GM23338 (cell line): Measurements from ENCODE around the gene LRRD1. TPM values are rescaled to one million over a fixed set of nuclear protein-coding genes. Genes with fewer than 3 reads are reported as not detected.

Experiments used
- ATAC-seq: fragments of 200-7000 bp; cut with Tn5 transposase; 3 replicates; pipeline ENCODE4 v1.9.1; 2020
- DNase-seq: peaks from one replicate; pipeline ENCODE4 v3.0.0-alpha.2; 2015; ENCODE audit warnings: low spot score
- H2AFZ ChIP-seq: fragments of 200-600 bp; sonication (generic); 2 replicates; pipeline ENCODE4 v1.8.0; 2016; ENCODE audit warnings: antibody characterized with exemption, mild to moderate bottlenecking, moderate library complexity
- H3F3A ChIP-seq: fragments of 200-600 bp; sonication (generic); replicated peaks from 2 replicates; pipeline ENCODE4 v1.8.0; 2017; ENCODE audit warnings: antibody characterized with exemption, mixed run types, low read depth
- H3K27ac ChIP-seq: fragments of 200-600 bp; sonication (generic); 2 replicates; pipeline ENCODE4 v1.6.1; 2016; ENCODE audit warnings: low read depth
- H3K27me3 ChIP-seq: fragments of 200-600 bp; sonication (generic); 2 replicates; pipeline ENCODE4 v1.8.0; 2016; ENCODE audit warnings: mild to moderate bottlenecking, mixed run types, moderate library complexity; ENCODE audit not compliant: insufficient read depth
- H3K36me3 ChIP-seq: fragments of 200-600 bp; sonication (generic); 2 replicates; pipeline ENCODE4 v1.8.0; 2016; ENCODE audit warnings: mild to moderate bottlenecking; ENCODE audit not compliant: insufficient read depth
- H3K4me1 ChIP-seq: fragments of 200-600 bp; sonication (generic); 2 replicates; pipeline ENCODE4 v1.8.0; 2016; ENCODE audit warnings: mild to moderate bottlenecking, moderate library complexity; ENCODE audit not compliant: insufficient read depth
- H3K4me2 ChIP-seq: fragments of 200-600 bp; sonication (generic); 2 replicates; pipeline ENCODE4 v1.7.1; 2017; ENCODE audit warnings: mixed run types
- H3K4me3 ChIP-seq: fragments of 200-600 bp; sonication (generic); 2 replicates; pipeline ENCODE4 v1.6.1; 2016; ENCODE audit warnings: mixed run types
- H3K79me2 ChIP-seq: fragments of 200-600 bp; sonication (generic); replicated peaks from 2 replicates; pipeline ENCODE4 v1.8.0; 2017; ENCODE audit warnings: mild to moderate bottlenecking; ENCODE audit not compliant: insufficient read depth
- H3K9me2 ChIP-seq: fragments of 200-600 bp; sonication (generic); 2 replicates; pipeline ENCODE4 v1.8.0; 2017; ENCODE audit not compliant: insufficient read depth
- H4K20me1 ChIP-seq: fragments of 200-600 bp; sonication (generic); replicated peaks from 2 replicates; pipeline ENCODE4 v1.8.0; 2017; ENCODE audit warnings: mild to moderate bottlenecking; ENCODE audit not compliant: insufficient read depth
- H3K27ac Mint-ChIP-seq: 2 replicates; pipeline ENCODE4 v1.8.0; 2020; ENCODE audit warnings: inconsistent platforms, mild to moderate bottlenecking, moderate library complexity, mixed read lengths
- H3K27me3 Mint-ChIP-seq: 3 replicates; pipeline ENCODE4 v1.8.0; 2022; ENCODE audit warnings: low read depth, mild to moderate bottlenecking, moderate library complexity, mixed read lengths, inconsistent platforms; ENCODE audit not compliant: insufficient read depth, poor library complexity
- H3K36me3 Mint-ChIP-seq: 3 replicates; pipeline ENCODE4 v1.8.0; 2021; ENCODE audit warnings: low read depth, mild to moderate bottlenecking, inconsistent platforms, moderate library complexity, mixed read lengths
- H3K4me1 Mint-ChIP-seq: 3 replicates; pipeline ENCODE4 v1.8.0; 2020; ENCODE audit warnings: mild to moderate bottlenecking, inconsistent platforms, mixed read lengths
- H3K4me3 Mint-ChIP-seq: 3 replicates; pipeline ENCODE4 v1.8.0; 2021; ENCODE audit warnings: moderate library complexity, mild to moderate bottlenecking, inconsistent platforms, mixed read lengths
- H3K9me3 Mint-ChIP-seq: 3 replicates; pipeline ENCODE4 v1.8.0; 2020; ENCODE audit warnings: moderate library complexity, mild to moderate bottlenecking, inconsistent platforms, mixed read lengths
- EZH2 ChIP-seq: fragments of 200-600 bp; sonication (generic); IDR thresholded peaks from one replicate; pipeline ENCODE4 v1.8.0; 2017; ENCODE audit warnings: antibody characterized with exemption, mild to moderate bottlenecking, low read depth; ENCODE audit not compliant: unreplicated experiment
- EZH2phosphoT487 ChIP-seq: fragments of 200-600 bp; sonication (generic); IDR thresholded peaks from one replicate; pipeline ENCODE4 v1.8.1; 2018; ENCODE audit warnings: antibody characterized with exemption; ENCODE audit not compliant: unreplicated experiment
- JUNB ChIP-seq: IDR thresholded peaks from one replicate; pipeline ENCODE4 v1.6.1; 2016; ENCODE audit warnings: antibody characterized with exemption; ENCODE audit not compliant: unreplicated experiment
- NANOG ChIP-seq: IDR thresholded peaks from 2 replicates; pipeline ENCODE4 v1.6.1; 2016; ENCODE audit warnings: antibody characterized with exemption, borderline replicate concordance
- POLR2AphosphoS5 ChIP-seq: IDR thresholded peaks from 2 replicates; pipeline ENCODE4 v1.6.1; 2016; ENCODE audit warnings: antibody characterized with exemption, low read depth
- STAT1 ChIP-seq: IDR thresholded peaks from one replicate; pipeline ENCODE4 v1.6.1; 2016; ENCODE audit warnings: antibody characterized with exemption; ENCODE audit not compliant: unreplicated experiment
- ZNF331 ChIP-seq: fragments of 250-450 bp; sonication (Bioruptor Pico); IDR thresholded peaks from 2 replicates; pipeline ENCODE4 v1.5.0; 2020; ENCODE audit warnings: low read depth, mild to moderate bottlenecking, moderate library complexity
- long read RNA-seq: library from polyadenylated mRNA; unstranded; transcript quantifications from one replicate; pipeline ENCODE4 v2.0.0, GENCODE V29; 2020; ENCODE audit not compliant: unreplicated experiment
- polyA plus RNA-seq: library from polyadenylated mRNA; unstranded; fragments of >200 nt; fragmentation: Nextera tagmentation; extraction: Ambion mirVana; gene quantifications from 2 replicates; pipeline ENCODE4 v1.2.1, GENCODE V29; 2016
- total RNA-seq: library from RNA; depleted of rRNA; stranded (reverse); fragments of >200 nt; shearing (Covaris generic); gene quantifications from 2 replicates; pipeline ENCODE4 v1.2.3, GENCODE V29; 2014; rRNA removed
- TF ChIP-seq, protein P1 (sequence below), 2 experiments: fragments of 200-600 bp in 1 of 2; sonication (generic) in 1 of 2; conservative IDR thresholded peaks; 2 replicates each; pipeline versions ENCODE4 v1.5.1 to v1.6.1; 2016 to 2017; ENCODE audit warnings: antibody characterized with exemption in 2 of 2, low read depth in 2 of 2, mild to moderate bottlenecking in 2 of 2, moderate library complexity in 1 of 2
- TF ChIP-seq, protein P2 (sequence below): IDR thresholded peaks from one replicate; pipeline ENCODE4 v1.6.1; 2018; ENCODE audit warnings: antibody characterized with exemption; ENCODE audit not compliant: unreplicated experiment

LRRD1 gene
- total RNA-seq (0.08 TPM in 1 of 2 replicates, not detected in the other), polyA plus RNA-seq (0.11 TPM in 1 of 2 replicates, not detected in the other)
- long read RNA-seq = 0 reads

DNA sequence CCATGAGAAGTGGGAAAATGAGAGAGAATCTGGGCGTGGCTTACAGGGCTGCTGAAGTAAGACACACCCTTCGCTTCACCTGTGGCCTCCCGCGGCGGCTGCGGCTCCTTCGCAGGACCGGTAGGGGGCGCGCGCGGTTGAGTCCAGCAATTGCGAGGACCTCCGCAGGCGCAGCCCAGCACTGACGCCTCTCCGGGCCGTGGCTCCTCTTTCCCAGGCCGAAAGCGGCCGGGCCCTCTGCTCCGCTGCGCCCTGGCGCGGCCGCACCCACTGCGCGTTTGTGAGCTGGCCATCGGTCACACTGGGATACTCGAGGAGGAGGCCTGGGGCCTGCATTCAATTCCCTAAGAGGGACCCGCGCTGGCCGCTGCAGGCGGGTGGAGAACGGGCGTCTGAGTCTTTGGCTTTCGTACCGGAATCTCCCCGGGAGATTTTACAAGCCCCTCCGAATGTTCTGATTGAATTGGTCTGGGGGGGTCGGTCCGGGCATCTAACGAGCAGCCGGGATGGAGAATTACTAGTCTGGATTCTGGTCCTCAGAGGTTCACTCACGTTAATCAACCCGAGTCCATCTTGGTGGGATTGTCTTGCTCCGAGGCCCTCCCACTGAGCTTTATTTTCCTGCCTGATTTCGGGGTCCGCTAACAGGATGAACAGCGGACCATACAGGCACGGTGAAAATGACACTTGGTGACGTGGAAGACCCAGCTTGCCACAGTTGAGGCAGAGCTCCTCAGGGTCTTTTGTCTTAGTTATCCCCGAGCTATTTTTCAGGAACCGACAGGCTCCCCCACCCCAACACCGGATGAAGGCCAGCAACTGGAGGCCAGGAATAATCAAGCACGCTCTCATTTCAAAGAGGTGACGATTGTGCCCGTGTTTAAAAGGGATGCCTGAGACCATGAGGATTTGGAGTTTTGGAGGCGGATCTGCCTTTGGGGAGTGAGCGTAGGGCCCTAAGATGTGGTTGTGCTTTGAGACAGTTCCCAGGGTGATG lies at the start of gene LRRD1:
Gene LRRD1, minus strand, starts transcription at position 215 of the 997 bp plus-strand sequence. CDS start 13,940 bp downstream, outside the sequence.
- ATAC-seq (peak; percentile 100), DNase-seq (peak; percentile 93)
- no peak for TF ChIP-seq ZNF331 (CRISPR knock-in tag)
- TF ChIP-seq POLR2AphosphoS5 = peak; percentile 41
- TF ChIP-seq, protein P1, sequence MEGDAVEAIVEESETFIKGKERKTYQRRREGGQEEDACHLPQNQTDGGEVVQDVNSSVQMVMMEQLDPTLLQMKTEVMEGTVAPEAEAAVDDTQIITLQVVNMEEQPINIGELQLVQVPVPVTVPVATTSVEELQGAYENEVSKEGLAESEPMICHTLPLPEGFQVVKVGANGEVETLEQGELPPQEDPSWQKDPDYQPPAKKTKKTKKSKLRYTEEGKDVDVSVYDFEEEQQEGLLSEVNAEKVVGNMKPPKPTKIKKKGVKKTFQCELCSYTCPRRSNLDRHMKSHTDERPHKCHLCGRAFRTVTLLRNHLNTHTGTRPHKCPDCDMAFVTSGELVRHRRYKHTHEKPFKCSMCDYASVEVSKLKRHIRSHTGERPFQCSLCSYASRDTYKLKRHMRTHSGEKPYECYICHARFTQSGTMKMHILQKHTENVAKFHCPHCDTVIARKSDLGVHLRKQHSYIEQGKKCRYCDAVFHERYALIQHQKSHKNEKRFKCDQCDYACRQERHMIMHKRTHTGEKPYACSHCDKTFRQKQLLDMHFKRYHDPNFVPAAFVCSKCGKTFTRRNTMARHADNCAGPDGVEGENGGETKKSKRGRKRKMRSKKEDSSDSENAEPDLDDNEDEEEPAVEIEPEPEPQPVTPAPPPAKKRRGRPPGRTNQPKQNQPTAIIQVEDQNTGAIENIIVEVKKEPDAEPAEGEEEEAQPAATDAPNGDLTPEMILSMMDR (conservative IDR thresholded peaks at IDR 0.05; ENCODE audit: low read depth in 2 of 2) = peak; percentile 79 to 96
- Mint-ChIP-seq H3K27ac (no peak within 1 kb of the TSS), H3K4me3 (peak within 1 kb of the TSS; percentile 74), H3K36me3 (no peaks in the 10 kb centered on the region), H3K4me1 (peaks cover 4% of the 10 kb centered on the region), H3K27me3 (peaks cover 9% of the 10 kb centered on the region), H3K9me3 (peaks cover 14% of the 10 kb centered on the region; the same call in 2 of the 3 replicates)
- H3K79me2 ChIP-seq = no peaks in the 10 kb centered on the region
- no peaks in the 10 kb centered on the region for H3F3A ChIP-seq
- H2AFZ ChIP-seq = peak within 1 kb of the TSS; percentile 99
- H3K4me3 ChIP-seq = peak within 1 kb of the TSS; percentile 63
- peaks cover 16% of the 10 kb centered on the region for H3K27me3 ChIP-seq
- no peaks in the 10 kb centered on the region for H3K36me3 ChIP-seq
- 0 out of 2 replicates have a peak, but pooled peaks cover 7% of the 10 kb centered on the region for H3K4me1 ChIP-seq
- peak within 1 kb of the TSS; percentile 90 for H3K4me2 ChIP-seq
- H3K9me2 ChIP-seq = no peaks in the 10 kb centered on the region
- no peaks in the 10 kb centered on the region for H4K20me1 ChIP-seq
- H3K27ac ChIP-seq = no peak within 1 kb of the TSS

DNA sequence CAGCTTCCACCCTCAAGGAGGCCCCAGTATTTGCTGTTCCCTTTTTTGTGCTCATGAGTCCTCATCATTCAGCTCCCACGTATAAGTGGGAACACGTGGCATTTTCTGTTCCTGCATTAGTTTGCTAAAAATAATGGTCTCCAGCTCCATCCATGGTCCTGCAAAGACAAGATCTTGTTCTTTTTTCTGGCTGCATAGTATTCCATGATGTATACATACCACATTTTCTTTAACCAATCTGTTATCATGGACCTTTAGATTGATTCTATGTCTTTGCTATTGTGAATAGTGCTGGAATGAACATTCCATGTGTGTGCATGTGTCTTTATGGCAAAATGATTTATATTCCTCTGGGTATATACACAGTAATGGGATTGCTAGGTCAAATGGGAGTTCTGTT lies 49.8 kb upstream of the LRRD1 start:
- no peak for TF ChIP-seq EZH2phosphoT487
- no peak for TF ChIP-seq POLR2AphosphoS5
- TF ChIP-seq, protein P2, sequence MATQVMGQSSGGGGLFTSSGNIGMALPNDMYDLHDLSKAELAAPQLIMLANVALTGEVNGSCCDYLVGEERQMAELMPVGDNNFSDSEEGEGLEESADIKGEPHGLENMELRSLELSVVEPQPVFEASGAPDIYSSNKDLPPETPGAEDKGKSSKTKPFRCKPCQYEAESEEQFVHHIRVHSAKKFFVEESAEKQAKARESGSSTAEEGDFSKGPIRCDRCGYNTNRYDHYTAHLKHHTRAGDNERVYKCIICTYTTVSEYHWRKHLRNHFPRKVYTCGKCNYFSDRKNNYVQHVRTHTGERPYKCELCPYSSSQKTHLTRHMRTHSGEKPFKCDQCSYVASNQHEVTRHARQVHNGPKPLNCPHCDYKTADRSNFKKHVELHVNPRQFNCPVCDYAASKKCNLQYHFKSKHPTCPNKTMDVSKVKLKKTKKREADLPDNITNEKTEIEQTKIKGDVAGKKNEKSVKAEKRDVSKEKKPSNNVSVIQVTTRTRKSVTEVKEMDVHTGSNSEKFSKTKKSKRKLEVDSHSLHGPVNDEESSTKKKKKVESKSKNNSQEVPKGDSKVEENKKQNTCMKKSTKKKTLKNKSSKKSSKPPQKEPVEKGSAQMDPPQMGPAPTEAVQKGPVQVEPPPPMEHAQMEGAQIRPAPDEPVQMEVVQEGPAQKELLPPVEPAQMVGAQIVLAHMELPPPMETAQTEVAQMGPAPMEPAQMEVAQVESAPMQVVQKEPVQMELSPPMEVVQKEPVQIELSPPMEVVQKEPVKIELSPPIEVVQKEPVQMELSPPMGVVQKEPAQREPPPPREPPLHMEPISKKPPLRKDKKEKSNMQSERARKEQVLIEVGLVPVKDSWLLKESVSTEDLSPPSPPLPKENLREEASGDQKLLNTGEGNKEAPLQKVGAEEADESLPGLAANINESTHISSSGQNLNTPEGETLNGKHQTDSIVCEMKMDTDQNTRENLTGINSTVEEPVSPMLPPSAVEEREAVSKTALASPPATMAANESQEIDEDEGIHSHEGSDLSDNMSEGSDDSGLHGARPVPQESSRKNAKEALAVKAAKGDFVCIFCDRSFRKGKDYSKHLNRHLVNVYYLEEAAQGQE = no peak
- TF ChIP-seq, protein P1 (conservative IDR thresholded peaks at IDR 0.05; ENCODE audit: low read depth in 2 of 2) = no peak
- TF ChIP-seq JUNB = no peak
- TF ChIP-seq EZH2 = no peak
- TF ChIP-seq STAT1 = no peak
- TF ChIP-seq NANOG = no peak
- Mint-ChIP-seq H3K4me1 (no peaks in the 10 kb centered on the region), H3K27ac (no peak overlapping the region), H3K36me3 (peaks cover 60% of the 10 kb centered on the region), H3K27me3 (no peaks in the 10 kb centered on the region), H3K4me3 (no peak overlapping the region), H3K9me3 (peaks cover 3% of the 10 kb centered on the region; the same call in 1 of the 3 replicates)
- Histone ChIP-seq H3K79me2 (no peaks in the 10 kb centered on the region), H3K36me3 (peaks cover 34% of the 10 kb centered on the region), H3K27ac (no peak overlapping the region), H3F3A (no peaks in the 10 kb centered on the region), H2AFZ (no peak overlapping the region), H3K9me2 (no peaks in the 10 kb centered on the region), H4K20me1 (no peaks in the 10 kb centered on the region), H3K4me1 (no peaks in the 10 kb centered on the region), H3K4me3 (no peak overlapping the region), H3K4me2 (no peak overlapping the region), H3K27me3 (no peaks in the 10 kb centered on the region)
- no peak for ATAC-seq
- DNase-seq = no peak
